Measurements from ENCODE around the gene SENP2. TPM values are rescaled to one million over a fixed set of nuclear protein-coding genes. Genes with fewer than 3 reads are reported as not detected.
A peak's percentile ranks its signal among the peaks of the same experiment; 100 is the strongest.

Gene SENP2
- total RNA-seq, 3 donors from 2014 or later (not counting 1 experiment from before 2014, with no cell fraction given): 57.8 to 59.8 (median 58.7) TPM

DNA sequence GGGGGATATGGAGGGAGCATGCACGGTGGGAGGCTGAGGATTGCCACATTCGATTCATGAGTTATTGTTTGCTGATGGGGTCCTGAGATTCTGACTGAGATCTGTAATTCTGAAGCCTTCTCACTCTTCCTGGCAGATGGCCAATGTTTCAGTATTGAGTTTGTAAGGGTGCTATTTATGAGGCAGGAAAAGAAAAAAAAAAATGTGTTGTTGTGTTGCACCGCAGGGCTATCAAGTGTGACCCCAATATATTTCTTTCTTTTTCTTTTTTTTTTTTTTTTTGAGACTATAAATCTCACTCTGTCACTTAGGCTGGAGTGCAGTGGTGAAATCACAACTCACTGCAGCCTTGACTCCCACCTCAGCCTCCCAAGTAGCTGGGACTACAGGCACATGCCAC lies 3.2 kb upstream of the SENP2 start:
- TF ChIP-seq, protein P1, sequence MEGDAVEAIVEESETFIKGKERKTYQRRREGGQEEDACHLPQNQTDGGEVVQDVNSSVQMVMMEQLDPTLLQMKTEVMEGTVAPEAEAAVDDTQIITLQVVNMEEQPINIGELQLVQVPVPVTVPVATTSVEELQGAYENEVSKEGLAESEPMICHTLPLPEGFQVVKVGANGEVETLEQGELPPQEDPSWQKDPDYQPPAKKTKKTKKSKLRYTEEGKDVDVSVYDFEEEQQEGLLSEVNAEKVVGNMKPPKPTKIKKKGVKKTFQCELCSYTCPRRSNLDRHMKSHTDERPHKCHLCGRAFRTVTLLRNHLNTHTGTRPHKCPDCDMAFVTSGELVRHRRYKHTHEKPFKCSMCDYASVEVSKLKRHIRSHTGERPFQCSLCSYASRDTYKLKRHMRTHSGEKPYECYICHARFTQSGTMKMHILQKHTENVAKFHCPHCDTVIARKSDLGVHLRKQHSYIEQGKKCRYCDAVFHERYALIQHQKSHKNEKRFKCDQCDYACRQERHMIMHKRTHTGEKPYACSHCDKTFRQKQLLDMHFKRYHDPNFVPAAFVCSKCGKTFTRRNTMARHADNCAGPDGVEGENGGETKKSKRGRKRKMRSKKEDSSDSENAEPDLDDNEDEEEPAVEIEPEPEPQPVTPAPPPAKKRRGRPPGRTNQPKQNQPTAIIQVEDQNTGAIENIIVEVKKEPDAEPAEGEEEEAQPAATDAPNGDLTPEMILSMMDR (IDR thresholded peaks at IDR 0.05): no peak
- Mint-ChIP-seq H3K36me3 (no peaks in the 10 kb centered on the region), H3K4me1 (peaks cover 37 to 41% of the 10 kb centered on the region in 2 donors), H3K9me3 (no peaks in the 10 kb centered on the region), H3K27ac (peak overlapping the region; percentile 62 to 67), H3K4me3 (peak overlapping the region; percentile 61), H3K27me3 (ENCODE audit: low read depth in 2 of 2) (no peaks in the 10 kb centered on the region)
- H3K36me3 ChIP-seq (ENCODE audit: control insufficient read depth, insufficient read depth, low read length): no peaks in the 10 kb centered on the region
- ATAC-seq (peak; percentile 19 to 30 (median 21)), DNase-seq (peak in 1 of 2 donors; percentile 82)
- H3K27me3 ChIP-seq (ENCODE audit: control insufficient read depth, insufficient read depth, low read length): no peaks in the 10 kb centered on the region
- H3K27ac ChIP-seq (ENCODE audit: low read length): peak overlapping the region; percentile 31
- H3K4me1 ChIP-seq (ENCODE audit: control insufficient read depth, insufficient read depth, low read length): peaks cover 40% of the 10 kb centered on the region
- H3K9me3 ChIP-seq (ENCODE audit: control insufficient read depth, insufficient read depth, low read length): no peaks in the 10 kb centered on the region
- H3K4me3 ChIP-seq (ENCODE audit: low read length): no peak overlapping the region
- WGBS (ENCODE audit: insufficient coverage): 0% methylated on average over 2 of the region's 3 CpGs
- intact Hi-C loops (cut with micrococcal nuclease): loop anchor here (10.0 kb wide), 2 partner anchors 182 to 1948 kb away; partner anchors contain the start of gene KLHL24

DNA sequence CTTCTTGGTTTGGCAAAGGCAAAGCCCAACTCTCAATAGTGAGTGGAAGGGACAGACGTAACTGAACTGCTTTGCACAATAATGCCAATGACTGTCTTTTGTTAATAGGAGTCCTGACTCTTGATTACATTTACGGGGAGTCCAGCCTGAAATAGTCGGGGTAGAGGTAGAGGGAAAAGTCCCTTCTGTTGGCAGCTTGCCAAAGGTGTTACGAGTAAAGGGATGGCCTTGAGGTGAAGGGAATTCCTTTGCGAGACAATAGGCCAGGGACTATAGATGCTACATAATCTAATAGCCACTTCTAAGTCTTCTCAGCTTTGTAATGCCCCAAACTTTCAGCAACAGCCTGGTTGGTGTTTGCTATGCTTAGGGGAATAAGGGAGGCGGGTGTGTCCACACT lies 2.2 kb upstream of the SENP2 start:
- Histone ChIP-seq H3K27ac (ENCODE audit: low read length) (no peak overlapping the region), H3K9me3 (ENCODE audit: control insufficient read depth, insufficient read depth, low read length) (no peaks in the 10 kb centered on the region), H3K4me1 (ENCODE audit: control insufficient read depth, insufficient read depth, low read length) (peaks cover 40% of the 10 kb centered on the region), H3K27me3 (ENCODE audit: control insufficient read depth, insufficient read depth, low read length) (no peaks in the 10 kb centered on the region), H3K36me3 (ENCODE audit: control insufficient read depth, insufficient read depth, low read length) (no peaks in the 10 kb centered on the region), H3K4me3 (ENCODE audit: low read length) (no peak overlapping the region)
- peaks cover 46 to 50% of the 10 kb centered on the region in 2 donors for H3K4me1 Mint-ChIP-seq
- WGBS (ENCODE audit: insufficient coverage): 92% methylated on average over 5 of the region's 6 CpGs
- H3K36me3 Mint-ChIP-seq: no peaks in the 10 kb centered on the region
- H3K4me3 Mint-ChIP-seq: peak overlapping the region; percentile 64
- H3K27ac Mint-ChIP-seq: peak overlapping the region in 1 of 2 donors; percentile 62
- DNase-seq: peak in 1 of 2 donors; percentile 10
- H3K27me3 Mint-ChIP-seq (ENCODE audit: low read depth in 2 of 2): no peaks in the 10 kb centered on the region
- ATAC-seq: no peak
- H3K9me3 Mint-ChIP-seq: no peaks in the 10 kb centered on the region
- intact Hi-C loops (cut with micrococcal nuclease): loop anchor here (10.0 kb wide), 2 partner anchors 181 to 1949 kb away; partner anchors contain the start of gene KLHL24
- TF ChIP-seq, protein P1 (IDR thresholded peaks at IDR 0.05): no peak

DNA sequence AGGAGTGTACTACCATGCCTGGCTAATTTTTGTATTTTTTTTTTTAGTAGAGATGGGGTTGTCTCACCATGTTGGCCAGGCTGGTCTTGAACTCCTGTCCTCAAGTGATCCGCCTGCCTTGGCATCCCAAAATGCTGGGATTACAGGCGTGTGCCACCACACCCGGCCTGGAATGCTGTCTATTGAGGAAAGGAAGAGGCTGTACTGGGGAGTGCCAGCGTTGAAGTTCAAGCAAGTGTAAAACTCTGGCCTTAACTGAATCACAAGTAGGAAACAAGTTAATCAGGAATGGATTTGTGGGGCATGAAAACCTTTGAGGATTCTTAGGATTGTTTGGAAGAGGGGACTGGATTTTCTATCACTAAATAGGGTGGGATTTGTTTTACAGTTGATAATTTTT lies 1.4 kb upstream of the SENP2 start:
- DNase-seq (no peak), ATAC-seq (no peak)
- intact Hi-C loops (cut with micrococcal nuclease): loop anchor here (5.0 to 10.0 kb wide), 3 partner anchors 180 to 1950 kb away; partner anchors contain the start of gene KLHL24
- Mint-ChIP-seq H3K27ac (peak overlapping the region; percentile 36 to 93), H3K4me3 (peak overlapping the region; percentile 62), H3K27me3 (ENCODE audit: low read depth in 2 of 2) (no peaks in the 10 kb centered on the region), H3K36me3 (no peaks in the 10 kb centered on the region), H3K9me3 (no peaks in the 10 kb centered on the region), H3K4me1 (peaks cover 47 to 50% of the 10 kb centered on the region in 2 donors)
- Histone ChIP-seq H3K4me3 (ENCODE audit: low read length) (no peak overlapping the region), H3K27ac (ENCODE audit: low read length) (no peak overlapping the region), H3K27me3 (ENCODE audit: control insufficient read depth, insufficient read depth, low read length) (no peaks in the 10 kb centered on the region), H3K4me1 (ENCODE audit: control insufficient read depth, insufficient read depth, low read length) (peaks cover 40% of the 10 kb centered on the region), H3K36me3 (ENCODE audit: control insufficient read depth, insufficient read depth, low read length) (no peaks in the 10 kb centered on the region), H3K9me3 (ENCODE audit: control insufficient read depth, insufficient read depth, low read length) (no peaks in the 10 kb centered on the region)
- WGBS (ENCODE audit: insufficient coverage): 97% methylated on average over 4 of the region's 4 CpGs
- TF ChIP-seq, protein P1 (IDR thresholded peaks at IDR 0.05): no peak

DNA sequence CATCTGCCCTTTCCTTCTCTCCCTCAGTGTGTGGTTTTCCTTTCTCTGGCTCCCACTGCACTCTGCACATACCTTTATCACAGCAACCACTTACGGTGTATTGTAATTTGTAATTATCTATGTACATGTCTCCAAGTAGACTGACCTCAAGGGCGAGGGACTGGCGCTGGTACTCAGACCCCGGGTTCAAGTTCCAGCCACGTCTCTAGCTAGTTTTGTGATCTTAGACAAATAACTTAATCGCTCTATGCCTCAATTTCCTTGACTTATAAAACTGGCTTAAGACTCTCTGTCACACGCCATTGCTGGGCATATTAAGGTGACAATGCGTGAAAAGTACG lies 607 bp upstream of the SENP2 start:
- no peak for ATAC-seq
- Mint-ChIP-seq H3K36me3 (no peaks in the 10 kb centered on the region), H3K4me1 (peaks cover 47 to 50% of the 10 kb centered on the region in 2 donors), H3K27me3 (ENCODE audit: low read depth in 2 of 2) (no peaks in the 10 kb centered on the region), H3K27ac (peak overlapping the region; percentile 93 to 98), H3K9me3 (no peaks in the 10 kb centered on the region), H3K4me3 (peak overlapping the region; percentile 92)
- intact Hi-C loops (cut with micrococcal nuclease): loop anchor here (5.0 to 10.0 kb wide), 3 partner anchors 179 to 1951 kb away; partner anchors contain the start of gene KLHL24
- H3K27ac ChIP-seq (ENCODE audit: low read length): peak overlapping the region; percentile 99
- no peaks in the 10 kb centered on the region for H3K27me3 ChIP-seq (ENCODE audit: control insufficient read depth, insufficient read depth, low read length)
- no peaks in the 10 kb centered on the region for H3K36me3 ChIP-seq (ENCODE audit: control insufficient read depth, insufficient read depth, low read length)
- peak overlapping the region; percentile 53 for H3K4me3 ChIP-seq (ENCODE audit: low read length)
- WGBS (ENCODE audit: insufficient coverage): 46% methylated on average over 8 of the region's 9 CpGs
- H3K4me1 ChIP-seq (ENCODE audit: control insufficient read depth, insufficient read depth, low read length): peaks cover 40% of the 10 kb centered on the region
- H3K9me3 ChIP-seq (ENCODE audit: control insufficient read depth, insufficient read depth, low read length): no peaks in the 10 kb centered on the region
- DNase-seq: no peak
- TF ChIP-seq, protein P1 (IDR thresholded peaks at IDR 0.05): no peak

Measured in natural killer cell (primary cell).